ENCODE results near the gene LOXL1.

LOXL1 gene

GRCh38 chr15:73940061-73940981 lies 14.1 kb downstream of the LOXL1 start:
- DNase-seq, result no peak

DNA sequence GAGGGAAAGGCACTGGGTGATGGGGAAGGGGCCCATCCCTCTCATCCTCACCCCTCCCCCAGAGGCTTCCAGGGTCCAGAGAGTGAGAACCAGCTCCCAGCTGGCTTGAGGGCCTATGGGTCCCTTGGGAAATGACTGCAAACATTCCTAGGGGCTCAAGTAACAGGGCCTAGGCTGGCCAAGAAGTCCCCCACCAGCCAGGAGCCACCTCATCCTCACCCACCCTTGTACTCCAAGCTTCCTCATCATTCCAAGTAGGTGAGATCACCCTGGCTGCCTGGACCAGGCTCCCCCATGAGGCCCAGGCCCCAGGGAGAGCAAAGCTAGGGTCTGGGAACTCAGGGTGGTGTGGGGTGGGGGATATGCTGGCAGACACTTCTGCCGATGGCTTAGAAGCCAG lies 14.8 kb downstream of the LOXL1 start:
- peak; percentile 67 for DNase-seq

DNA sequence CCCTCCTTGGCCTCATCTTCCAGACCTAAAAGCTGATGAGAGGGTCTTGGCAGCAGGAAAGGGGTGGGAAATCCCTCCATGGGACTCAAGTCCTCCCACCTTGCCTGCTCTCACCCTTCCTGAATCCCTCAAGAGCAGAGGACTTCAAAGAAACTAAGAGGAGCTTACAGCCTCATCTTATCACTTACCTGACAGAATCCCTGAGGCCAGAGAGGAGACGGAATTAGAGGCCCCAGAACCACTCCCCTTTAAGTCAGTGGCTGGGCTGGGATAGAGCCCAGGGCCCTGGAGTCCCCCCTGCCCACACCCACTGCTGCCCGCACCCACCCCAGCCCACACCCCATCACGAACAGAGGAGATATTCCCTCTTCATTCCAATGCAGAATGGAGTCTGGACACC lies 15.2 kb downstream of the LOXL1 start:
- no peak for DNase-seq

- no peak for DNase-seq
Measured at GRCh38 chr15:73941871-73942635, 15.8 kb downstream of the LOXL1 start.

- DNase-seq, result no peak
Measured at GRCh38 chr15:73942751-73943270, 16.5 kb downstream of the LOXL1 start.

DNA sequence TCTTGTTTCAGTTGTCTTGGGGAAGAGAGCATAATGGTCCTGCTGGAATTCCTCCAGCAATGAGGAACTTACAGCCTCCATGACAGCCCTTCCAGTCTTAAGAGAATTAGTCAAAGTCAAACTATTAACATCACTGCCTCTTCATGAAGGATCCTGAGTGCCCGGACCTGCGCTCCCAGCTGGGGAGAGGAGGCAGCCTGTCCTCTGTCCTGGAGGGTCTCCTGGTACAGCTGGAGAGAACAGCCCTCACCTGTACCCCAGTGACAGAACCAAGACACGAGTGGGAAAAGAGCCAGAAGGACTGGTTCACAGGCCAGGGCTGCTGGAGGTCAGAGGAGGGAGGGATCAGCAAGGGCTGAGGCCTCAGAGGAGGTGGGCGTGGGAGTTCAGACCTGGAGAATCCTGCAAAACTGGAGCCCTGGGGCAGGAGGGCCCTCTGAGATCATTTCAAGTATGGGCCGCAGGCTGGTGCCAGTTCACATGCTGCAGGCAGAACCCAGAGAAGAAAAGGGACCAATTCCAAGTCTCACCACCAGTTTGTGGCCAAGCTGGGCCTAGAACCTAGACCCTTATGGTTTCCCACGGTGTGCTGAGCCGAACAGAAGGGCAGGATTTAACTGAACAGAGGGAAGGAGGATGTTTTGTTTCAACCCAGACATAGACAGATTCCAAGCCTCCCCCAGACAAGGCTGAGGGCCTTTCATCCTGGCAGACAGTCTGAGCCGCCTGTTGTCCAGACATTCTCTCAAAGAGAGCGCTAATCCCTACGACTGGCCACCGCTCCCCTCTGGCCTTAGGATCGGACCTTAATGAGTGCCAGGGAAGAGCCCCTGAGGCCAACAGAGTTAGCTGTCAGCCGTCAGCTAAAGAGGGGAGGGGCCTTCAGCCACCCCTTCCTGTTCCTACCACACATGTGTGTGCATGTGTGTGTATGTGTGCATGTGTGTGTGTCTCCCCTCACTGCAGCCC lies 18.2 kb downstream of the LOXL1 start:
- no peak for DNase-seq

DNA sequence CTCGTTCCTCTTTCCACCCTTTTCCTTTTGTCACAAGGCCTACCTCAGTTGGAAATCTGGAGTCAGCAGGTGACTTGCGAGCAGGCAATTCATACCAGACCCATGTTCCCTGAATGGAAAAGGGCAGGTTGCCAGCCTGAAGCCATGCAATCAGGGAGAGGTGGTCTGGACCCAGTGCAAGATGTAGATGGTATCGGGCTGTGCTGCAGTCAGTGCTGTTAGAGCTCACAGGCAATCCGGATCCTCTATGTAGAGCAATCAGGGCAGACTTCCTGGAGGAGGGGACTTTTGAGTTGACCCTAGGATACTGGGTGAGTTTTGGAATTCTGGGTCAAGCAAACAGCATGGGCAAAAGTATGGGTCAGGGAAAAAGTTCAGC lies 18.9 kb downstream of the LOXL1 start:
- no peak for DNase-seq

GRCh38 chr15:73946046-73946721 lies 19.9 kb downstream of the LOXL1 start:
- DNase-seq, result no peak

DNA sequence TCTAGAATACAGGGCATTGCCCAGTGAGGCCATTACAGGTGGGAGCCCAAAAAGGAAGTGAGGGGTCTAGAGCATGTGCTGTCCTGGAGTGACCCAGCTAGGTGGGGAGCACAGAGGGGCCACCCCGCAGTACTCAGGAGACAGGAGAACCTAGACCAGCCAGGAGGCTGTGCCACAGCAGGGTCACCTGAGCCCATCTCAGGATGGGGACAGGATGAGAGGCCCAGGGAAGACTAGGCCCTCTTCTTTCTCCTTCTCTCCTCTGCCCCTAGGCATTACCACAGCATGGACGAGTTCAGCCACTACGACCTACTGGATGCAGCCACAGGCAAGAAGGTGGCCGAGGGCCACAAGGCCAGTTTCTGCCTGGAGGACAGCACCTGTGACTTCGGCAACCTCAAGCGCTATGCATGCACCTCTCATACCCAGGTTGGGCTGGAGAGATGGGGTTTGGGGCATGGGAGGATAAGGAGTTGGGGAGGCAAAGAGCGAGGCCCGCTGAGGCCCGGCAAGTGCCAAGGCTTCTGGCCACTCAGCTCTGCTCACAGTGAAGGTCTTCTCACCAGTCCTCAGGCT lies 20.6 kb downstream of the LOXL1 start:
- DNase-seq, result no peak

GRCh38 chr15:73947651-73948050 lies 21.4 kb downstream of the LOXL1 start:
- DNase-seq, result no peak

- DNase-seq, result no peak
Measured at GRCh38 chr15:73948396-73948795, 22.1 kb downstream of the LOXL1 start.

- DNase-seq, result no peak
Measured at GRCh38 chr15:73948982-73949381, 22.7 kb downstream of the LOXL1 start.

DNA sequence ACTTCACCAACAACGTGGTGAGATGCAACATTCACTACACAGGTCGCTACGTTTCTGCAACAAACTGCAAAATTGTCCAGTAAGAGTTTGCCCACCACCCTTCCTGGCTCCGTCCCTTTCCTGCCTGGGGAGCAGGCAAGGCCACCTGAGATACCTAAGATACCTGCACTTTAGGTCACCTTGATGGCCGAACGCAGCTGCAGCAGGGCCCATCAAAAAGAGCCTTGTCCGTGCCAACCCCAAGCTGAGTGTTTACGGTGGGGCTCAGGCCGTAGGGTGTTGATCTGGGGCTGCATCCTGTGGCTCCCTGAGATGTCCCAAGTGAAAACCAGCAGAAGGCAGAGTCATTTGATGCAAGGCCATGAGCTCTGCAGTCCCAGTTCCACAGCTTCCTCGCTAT lies 23.2 kb downstream of the LOXL1 start:
- DNase-seq, result no peak

DNA sequence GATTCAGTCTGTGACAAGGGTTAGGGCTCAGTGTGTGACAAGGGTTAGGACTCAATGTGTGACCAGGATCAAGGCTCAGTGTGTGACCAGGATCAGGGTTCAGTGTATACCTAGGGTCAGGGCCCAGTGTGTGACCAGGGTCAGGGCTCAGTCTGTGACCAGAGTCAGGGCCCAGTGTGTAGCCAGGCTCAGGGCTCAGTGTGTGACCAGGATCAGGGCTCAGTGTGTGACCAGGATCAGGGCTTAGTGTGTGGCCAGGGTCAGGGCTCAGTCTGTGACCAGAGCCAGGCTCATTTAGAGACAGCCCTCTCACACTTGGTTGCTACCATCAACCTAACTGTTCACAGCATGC lies 24.2 kb downstream of the LOXL1 start:
- DNase-seq, result no peak

- peak; percentile 93 for DNase-seq
Measured at GRCh38 chr15:73950831-73951561, 24.7 kb downstream of the LOXL1 start.

DNA sequence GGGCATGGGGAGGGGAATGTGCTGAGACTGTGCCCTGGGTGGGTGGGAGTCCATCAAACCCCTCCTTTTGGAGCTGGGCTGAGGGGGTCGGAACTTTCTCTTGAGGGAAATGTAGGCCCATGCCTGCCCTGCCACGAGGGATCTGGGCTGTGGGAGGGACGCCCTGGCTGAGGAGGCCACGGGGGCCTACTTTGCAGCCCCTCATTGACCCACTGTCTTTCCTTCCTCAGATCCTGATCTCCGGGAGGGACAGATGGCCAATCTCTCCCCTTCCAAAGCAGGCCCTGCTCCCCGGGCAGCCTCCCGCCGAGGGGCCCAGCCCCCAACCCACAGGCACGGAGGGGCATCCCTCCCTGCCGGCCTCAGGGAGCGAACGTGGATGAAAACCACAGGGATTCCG lies 25.3 kb downstream of the LOXL1 start:
- DNase-seq, result no peak

- DNase-seq, result no peak
Measured at GRCh38 chr15:73952171-73952912, 26.1 kb downstream of the LOXL1 start.

GRCh38 chr15:73952913-73953750 lies 26.9 kb downstream of the LOXL1 start:
- DNase-seq, result no peak

Data from HCEC 1CT (cell line).